ENCODE measurements around the gene TMEM92.

GRCh38 chr17:50290933-50291332, 16.7 kb downstream of the TMEM92 start:
- TF ChIP-seq POLR2A (IDR thresholded peaks at IDR 0.05; ENCODE audit: low read length) (no peak), GATA1 (IDR thresholded peaks at IDR 0.05; ENCODE audit: low read depth, low read length) (no peak)
